ENCODE data around the gene EPN3. TPM values are rescaled to one million over a fixed set of nuclear protein-coding genes. Genes with fewer than 3 reads are reported as not detected.
A peak's percentile ranks its signal among the peaks of the same experiment; 100 is the strongest.

Gene EPN3
- total and polyA plus RNA-seq, 2 experiments from 2014 or later = 2.3 to 7.7 TPM

DNA sequence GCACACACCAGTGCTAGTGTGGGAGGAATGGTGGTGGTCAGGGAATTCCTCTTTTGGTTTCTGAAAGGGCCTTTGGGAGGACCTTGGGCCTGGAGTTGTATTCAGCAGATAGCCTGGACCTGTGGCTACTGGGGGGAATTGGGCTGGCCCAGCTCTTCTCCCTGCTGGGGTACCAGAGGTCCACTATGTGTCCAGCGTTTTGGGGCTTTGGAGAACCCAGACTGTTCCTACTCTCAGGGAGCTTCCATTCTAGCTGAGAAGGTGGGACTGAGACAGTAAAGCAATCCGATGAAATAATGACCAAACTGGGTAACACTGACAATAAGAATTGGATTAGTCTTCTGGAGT is 2.4 kb downstream of the EPN3 start:
- H3K4me1 ChIP-seq (ENCODE audit: insufficient read depth) = peaks cover 19% of the 10 kb centered on the region
- no peak overlapping the region for H3K27ac ChIP-seq (ENCODE audit: low read depth)
- H3F3A ChIP-seq (replicated peaks; ENCODE audit: low read depth) = 0 out of 2 replicates have a peak, but pooled peaks cover 4% of the 10 kb centered on the region
- H2AFZ ChIP-seq = no peak overlapping the region
- H3K36me3 ChIP-seq (ENCODE audit: insufficient read depth) = no peaks in the 10 kb centered on the region
- peaks cover 30% of the 10 kb centered on the region for H3K27me3 Mint-ChIP-seq (ENCODE audit: insufficient read depth, low read depth, poor library complexity)
- peaks cover 33% of the 10 kb centered on the region for H3K4me1 Mint-ChIP-seq
- DNase-seq (ENCODE audit: low spot score) (no peak), ATAC-seq (no peak)
- no peaks in the 10 kb centered on the region for H3K79me2 ChIP-seq (replicated peaks; ENCODE audit: insufficient read depth)
- H3K27ac Mint-ChIP-seq = no peak overlapping the region
- H3K4me3 ChIP-seq = no peak overlapping the region
- TF ChIP-seq, protein P1, sequence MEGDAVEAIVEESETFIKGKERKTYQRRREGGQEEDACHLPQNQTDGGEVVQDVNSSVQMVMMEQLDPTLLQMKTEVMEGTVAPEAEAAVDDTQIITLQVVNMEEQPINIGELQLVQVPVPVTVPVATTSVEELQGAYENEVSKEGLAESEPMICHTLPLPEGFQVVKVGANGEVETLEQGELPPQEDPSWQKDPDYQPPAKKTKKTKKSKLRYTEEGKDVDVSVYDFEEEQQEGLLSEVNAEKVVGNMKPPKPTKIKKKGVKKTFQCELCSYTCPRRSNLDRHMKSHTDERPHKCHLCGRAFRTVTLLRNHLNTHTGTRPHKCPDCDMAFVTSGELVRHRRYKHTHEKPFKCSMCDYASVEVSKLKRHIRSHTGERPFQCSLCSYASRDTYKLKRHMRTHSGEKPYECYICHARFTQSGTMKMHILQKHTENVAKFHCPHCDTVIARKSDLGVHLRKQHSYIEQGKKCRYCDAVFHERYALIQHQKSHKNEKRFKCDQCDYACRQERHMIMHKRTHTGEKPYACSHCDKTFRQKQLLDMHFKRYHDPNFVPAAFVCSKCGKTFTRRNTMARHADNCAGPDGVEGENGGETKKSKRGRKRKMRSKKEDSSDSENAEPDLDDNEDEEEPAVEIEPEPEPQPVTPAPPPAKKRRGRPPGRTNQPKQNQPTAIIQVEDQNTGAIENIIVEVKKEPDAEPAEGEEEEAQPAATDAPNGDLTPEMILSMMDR (conservative IDR thresholded peaks at IDR 0.05; ENCODE audit: low read depth in 2 of 2) = no peak
- TF ChIP-seq ZNF331 (CRISPR knock-in tag; IDR thresholded peaks at IDR 0.05; ENCODE audit: low read depth) (no peak), CREB1 (CRISPR knock-in tag; IDR thresholded peaks at IDR 0.05; ENCODE audit: low read depth) (no peak), NANOG (IDR thresholded peaks at IDR 0.05; ENCODE audit: borderline replicate concordance) (no peak), EZH2phosphoT487 (IDR thresholded peaks at IDR 0.05; ENCODE audit: unreplicated experiment) (no peak), POLR2AphosphoS5 (IDR thresholded peaks at IDR 0.05; ENCODE audit: low read depth) (no peak), EZH2 (IDR thresholded peaks at IDR 0.05; ENCODE audit: low read depth, unreplicated experiment) (no peak), JUNB (IDR thresholded peaks at IDR 0.05; ENCODE audit: unreplicated experiment) (no peak), STAT1 (IDR thresholded peaks at IDR 0.05; ENCODE audit: unreplicated experiment) (no peak), ZNF114 (CRISPR knock-in tag; IDR thresholded peaks at IDR 0.05) (no peak)
- TF ChIP-seq, protein P2, sequence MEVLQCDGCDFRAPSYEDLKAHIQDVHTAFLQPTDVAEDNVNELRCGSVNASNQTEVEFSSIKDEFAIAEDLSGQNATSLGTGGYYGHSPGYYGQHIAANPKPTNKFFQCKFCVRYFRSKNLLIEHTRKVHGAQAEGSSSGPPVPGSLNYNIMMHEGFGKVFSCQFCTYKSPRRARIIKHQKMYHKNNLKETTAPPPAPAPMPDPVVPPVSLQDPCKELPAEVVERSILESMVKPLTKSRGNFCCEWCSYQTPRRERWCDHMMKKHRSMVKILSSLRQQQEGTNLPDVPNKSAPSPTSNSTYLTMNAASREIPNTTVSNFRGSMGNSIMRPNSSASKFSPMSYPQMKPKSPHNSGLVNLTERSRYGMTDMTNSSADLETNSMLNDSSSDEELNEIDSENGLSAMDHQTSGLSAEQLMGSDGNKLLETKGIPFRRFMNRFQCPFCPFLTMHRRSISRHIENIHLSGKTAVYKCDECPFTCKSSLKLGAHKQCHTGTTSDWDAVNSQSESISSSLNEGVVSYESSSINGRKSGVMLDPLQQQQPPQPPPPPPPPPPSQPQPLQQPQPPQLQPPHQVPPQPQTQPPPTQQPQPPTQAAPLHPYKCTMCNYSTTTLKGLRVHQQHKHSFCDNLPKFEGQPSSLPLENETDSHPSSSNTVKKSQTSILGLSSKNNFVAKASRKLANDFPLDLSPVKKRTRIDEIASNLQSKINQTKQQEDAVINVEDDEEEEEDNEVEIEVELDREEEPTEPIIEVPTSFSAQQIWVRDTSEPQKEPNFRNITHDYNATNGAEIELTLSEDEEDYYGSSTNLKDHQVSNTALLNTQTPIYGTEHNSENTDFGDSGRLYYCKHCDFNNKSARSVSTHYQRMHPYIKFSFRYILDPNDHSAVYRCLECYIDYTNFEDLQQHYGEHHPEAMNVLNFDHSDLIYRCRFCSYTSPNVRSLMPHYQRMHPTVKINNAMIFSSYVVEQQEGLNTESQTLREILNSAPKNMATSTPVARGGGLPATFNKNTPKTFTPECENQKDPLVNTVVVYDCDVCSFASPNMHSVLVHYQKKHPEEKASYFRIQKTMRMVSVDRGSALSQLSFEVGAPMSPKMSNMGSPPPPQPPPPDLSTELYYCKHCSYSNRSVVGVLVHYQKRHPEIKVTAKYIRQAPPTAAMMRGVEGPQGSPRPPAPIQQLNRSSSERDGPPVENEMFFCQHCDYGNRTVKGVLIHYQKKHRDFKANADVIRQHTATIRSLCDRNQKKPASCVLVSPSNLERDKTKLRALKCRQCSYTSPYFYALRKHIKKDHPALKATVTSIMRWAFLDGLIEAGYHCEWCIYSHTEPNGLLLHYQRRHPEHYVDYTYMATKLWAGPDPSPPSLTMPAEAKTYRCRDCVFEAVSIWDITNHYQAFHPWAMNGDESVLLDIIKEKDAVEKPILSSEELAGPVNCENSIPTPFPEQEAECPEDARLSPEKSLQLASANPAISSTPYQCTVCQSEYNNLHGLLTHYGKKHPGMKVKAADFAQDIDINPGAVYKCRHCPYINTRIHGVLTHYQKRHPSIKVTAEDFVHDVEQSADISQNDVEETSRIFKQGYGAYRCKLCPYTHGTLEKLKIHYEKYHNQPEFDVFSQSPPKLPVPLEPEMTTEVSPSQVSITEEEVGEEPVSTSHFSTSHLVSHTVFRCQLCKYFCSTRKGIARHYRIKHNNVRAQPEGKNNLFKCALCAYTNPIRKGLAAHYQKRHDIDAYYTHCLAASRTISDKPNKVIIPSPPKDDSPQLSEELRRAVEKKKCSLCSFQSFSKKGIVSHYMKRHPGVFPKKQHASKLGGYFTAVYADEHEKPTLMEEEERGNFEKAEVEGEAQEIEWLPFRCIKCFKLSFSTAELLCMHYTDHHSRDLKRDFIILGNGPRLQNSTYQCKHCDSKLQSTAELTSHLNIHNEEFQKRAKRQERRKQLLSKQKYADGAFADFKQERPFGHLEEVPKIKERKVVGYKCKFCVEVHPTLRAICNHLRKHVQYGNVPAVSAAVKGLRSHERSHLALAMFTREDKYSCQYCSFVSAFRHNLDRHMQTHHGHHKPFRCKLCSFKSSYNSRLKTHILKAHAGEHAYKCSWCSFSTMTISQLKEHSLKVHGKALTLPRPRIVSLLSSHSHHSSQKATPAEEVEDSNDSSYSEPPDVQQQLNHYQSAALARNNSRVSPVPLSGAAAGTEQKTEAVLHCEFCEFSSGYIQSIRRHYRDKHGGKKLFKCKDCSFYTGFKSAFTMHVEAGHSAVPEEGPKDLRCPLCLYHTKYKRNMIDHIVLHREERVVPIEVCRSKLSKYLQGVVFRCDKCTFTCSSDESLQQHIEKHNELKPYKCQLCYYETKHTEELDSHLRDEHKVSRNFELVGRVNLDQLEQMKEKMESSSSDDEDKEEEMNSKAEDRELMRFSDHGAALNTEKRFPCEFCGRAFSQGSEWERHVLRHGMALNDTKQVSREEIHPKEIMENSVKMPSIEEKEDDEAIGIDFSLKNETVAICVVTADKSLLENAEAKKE (CRISPR knock-in tag; IDR thresholded peaks at IDR 0.05) = no peak
- TF ChIP-seq, protein P3, sequence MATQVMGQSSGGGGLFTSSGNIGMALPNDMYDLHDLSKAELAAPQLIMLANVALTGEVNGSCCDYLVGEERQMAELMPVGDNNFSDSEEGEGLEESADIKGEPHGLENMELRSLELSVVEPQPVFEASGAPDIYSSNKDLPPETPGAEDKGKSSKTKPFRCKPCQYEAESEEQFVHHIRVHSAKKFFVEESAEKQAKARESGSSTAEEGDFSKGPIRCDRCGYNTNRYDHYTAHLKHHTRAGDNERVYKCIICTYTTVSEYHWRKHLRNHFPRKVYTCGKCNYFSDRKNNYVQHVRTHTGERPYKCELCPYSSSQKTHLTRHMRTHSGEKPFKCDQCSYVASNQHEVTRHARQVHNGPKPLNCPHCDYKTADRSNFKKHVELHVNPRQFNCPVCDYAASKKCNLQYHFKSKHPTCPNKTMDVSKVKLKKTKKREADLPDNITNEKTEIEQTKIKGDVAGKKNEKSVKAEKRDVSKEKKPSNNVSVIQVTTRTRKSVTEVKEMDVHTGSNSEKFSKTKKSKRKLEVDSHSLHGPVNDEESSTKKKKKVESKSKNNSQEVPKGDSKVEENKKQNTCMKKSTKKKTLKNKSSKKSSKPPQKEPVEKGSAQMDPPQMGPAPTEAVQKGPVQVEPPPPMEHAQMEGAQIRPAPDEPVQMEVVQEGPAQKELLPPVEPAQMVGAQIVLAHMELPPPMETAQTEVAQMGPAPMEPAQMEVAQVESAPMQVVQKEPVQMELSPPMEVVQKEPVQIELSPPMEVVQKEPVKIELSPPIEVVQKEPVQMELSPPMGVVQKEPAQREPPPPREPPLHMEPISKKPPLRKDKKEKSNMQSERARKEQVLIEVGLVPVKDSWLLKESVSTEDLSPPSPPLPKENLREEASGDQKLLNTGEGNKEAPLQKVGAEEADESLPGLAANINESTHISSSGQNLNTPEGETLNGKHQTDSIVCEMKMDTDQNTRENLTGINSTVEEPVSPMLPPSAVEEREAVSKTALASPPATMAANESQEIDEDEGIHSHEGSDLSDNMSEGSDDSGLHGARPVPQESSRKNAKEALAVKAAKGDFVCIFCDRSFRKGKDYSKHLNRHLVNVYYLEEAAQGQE (IDR thresholded peaks at IDR 0.05; ENCODE audit: unreplicated experiment) = no peak
- TF ChIP-seq, protein P4, sequence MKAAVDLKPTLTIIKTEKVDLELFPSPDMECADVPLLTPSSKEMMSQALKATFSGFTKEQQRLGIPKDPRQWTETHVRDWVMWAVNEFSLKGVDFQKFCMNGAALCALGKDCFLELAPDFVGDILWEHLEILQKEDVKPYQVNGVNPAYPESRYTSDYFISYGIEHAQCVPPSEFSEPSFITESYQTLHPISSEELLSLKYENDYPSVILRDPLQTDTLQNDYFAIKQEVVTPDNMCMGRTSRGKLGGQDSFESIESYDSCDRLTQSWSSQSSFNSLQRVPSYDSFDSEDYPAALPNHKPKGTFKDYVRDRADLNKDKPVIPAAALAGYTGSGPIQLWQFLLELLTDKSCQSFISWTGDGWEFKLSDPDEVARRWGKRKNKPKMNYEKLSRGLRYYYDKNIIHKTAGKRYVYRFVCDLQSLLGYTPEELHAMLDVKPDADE (IDR thresholded peaks at IDR 0.05) = no peak
- H3K4me2 ChIP-seq = 0 out of 2 replicates have a peak overlapping the region, but pooled peaks have one; percentile 96
- H4K20me1 ChIP-seq (replicated peaks; ENCODE audit: insufficient read depth) = no peaks in the 10 kb centered on the region
- H3K9me3 Mint-ChIP-seq = no peaks in the 10 kb centered on the region; the same call in 2 of the 3 replicates
- H3K4me3 Mint-ChIP-seq = peak overlapping the region; percentile 48
- peaks cover 28% of the 10 kb centered on the region for H3K27me3 ChIP-seq (ENCODE audit: insufficient read depth)
- H3K9me2 ChIP-seq (ENCODE audit: insufficient read depth) = peaks cover 1% of the 10 kb centered on the region; the same call in 1 of the 2 replicates
- peaks cover 8% of the 10 kb centered on the region; the same call in 2 of the 3 replicates for H3K36me3 Mint-ChIP-seq (ENCODE audit: low read depth)
